Kidney tubule cell (primary cell): ENCODE results near the gene NRCAM.

ENCODE experiments used
- DNase-seq: peaks from one replicate; pipeline ENCODE4 v3.0.0-alpha.2; 2018; ENCODE audit warnings: low spot score

Gene NRCAM

DNA sequence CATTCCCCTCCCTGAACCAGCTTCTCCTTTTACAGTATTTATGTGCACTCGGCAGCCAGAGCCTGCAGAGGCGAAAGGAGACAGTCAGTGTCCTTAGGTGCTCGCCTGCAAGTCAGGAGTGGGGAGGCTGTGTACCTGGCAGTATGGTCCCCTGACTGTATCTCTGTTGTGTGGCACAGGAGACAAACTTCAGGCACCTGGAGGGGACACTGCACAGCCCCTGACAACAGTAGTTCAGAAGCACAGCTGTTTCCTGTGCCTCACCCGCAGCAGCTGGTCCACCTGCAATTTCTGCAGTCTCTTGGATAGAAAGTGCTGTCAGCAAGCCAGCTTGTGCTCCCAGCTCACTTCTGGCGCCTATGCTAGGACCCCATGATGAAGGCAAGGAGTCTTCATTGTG lies 252.7 kb downstream of the NRCAM start:
- DNase-seq = no peak

DNA sequence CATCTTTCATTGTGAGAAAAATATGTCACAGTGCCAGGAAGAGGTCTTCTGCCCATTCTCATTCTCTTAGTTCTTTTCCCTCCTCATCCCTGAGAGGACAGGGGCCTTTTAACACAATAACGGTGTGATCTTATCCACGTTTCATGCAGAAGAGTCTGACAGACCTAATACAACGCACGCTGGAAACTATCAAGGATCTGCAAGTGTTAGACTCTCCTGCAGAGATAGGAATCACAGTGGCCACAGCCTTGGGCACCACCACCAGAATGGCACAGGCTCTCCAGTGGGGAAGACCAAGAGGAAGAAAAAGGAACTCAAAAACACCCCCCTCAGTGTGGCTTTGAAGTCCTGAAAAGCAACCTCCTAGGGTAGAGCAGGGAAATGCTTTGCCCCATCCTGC lies 253.5 kb downstream of the NRCAM start:
- no peak for DNase-seq

DNA sequence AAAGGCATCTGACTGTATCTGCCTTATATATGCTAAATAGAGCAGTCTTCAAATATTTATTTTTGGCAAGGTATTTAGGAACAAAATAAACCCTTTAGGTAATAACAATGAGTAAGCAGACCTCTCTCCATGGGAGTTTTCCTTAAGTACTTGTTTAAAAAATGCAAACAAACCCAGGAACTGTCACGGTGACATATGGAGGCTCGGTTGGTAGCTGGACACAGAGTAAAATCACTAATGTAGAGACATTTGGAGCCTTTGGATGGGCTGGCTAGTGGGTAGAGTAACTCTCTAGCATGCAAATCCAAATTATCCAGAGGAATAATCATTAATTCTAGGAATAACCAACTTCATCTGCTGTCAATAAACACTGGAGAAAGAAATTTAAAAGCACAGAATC lies 254.5 kb downstream of the NRCAM start:
- no peak for DNase-seq

DNA sequence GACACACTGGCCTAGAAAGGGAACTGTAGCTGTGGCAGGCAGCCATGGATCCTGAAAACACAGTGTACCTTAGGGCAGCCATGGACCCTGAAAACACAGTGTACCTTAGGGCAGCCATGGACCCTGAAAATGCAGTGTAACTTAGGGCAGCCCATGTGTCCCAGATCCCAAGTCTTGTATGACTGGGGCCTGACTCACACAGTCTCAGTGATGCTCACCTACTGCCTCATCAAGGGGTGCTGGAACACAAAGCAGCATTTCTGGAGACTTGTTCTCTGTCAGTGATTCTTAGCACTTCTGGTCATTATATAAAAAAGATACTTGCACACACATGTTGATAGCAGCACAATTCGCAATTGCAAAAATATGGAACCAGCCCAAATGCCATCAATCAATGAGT lies 255.9 kb downstream of the NRCAM start:
- peak; percentile 56 for DNase-seq

DNA sequence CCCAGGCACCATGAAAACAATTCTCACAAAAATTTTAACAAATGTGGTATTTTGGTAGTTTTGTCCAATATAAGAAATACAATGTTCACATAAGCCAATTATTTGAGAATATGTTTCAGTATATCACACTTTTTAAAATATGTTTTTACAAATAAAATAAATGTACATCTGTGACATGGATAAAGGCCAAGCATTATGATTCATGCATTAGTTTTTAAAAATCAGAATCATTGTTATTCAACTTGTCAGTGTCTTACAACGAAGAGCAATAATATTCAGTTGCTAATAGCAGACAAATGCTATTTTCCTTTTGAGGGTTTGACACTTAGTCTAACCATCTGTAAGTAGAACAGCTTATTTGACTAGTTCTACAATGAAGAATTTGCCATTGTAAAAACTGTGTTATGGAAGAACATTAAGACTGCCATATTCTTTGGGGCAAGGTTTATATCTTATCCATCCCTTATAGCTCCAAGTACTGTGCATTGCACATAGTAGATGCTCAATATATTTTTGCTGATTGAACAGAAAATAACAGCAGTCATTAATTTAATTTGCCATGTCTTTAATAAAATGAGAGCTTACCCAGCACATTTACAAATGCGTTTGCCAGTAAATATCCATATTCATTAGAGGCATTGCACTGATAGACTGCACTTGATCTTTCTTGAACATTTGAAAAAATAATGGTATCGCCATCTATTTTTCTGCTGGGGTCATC lies 258.7 kb downstream of the NRCAM start:
- no peak for DNase-seq

DNA sequence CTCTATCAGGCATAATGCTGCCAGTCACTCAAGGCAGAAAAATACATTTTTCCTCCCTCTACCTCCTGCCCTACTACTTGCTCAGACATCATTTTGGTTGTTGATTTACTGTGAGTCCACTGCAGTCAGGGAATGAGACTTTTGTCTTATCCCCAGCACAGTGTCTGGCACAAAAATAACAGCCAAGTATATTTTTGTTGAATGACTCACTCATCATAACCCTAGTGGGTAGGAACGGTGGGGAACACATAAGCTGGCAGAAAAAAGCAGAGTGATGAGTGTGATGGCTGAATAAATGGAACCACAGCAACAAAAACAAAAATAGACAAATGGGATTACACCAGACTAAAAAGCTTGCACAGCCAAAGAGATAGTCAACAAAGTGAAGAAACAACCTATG lies 260.2 kb downstream of the NRCAM start:
- peak; percentile 76 for DNase-seq

DNA sequence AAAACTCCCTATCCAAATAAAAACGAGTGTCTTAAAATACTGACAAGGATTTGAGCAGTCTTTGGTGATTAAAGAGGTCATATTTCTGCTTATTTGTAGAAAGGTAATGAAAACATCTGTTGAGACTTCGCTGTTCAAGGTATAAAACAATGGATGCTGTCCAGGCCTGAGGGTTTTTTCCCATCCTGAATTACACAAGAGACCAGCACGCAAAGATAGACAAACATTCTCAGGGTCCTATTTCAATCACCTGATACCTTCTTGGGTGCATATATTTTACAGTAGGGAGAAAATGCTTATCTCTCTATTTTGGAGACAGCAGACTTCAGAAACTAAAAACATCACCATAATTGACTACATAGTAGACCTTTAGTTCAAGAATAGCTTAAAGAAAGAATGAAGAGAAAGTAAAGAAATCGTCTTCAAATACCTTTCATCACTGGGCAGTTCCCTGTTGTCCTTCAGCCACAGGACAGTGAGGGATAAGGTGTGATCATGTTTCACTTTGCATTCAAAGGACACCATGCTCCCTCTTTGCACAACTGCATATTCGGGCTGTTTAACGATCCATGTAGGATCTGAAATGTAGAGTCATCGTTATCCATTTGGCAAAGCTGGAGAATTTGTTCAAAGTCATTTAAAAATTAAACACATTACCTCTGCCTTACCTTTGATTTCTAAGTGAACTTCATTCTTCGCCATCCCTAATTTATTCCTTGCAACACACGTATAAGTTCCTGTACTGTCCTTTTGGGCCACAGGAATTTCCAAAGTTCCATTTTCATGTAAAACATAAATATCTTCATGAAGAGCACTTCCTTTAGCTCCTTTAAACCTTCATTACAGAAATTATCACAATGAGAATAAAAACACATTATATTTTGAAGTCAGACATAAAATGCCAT lies 262.4 kb downstream of the NRCAM start:
- peak; percentile 27 for DNase-seq

DNA sequence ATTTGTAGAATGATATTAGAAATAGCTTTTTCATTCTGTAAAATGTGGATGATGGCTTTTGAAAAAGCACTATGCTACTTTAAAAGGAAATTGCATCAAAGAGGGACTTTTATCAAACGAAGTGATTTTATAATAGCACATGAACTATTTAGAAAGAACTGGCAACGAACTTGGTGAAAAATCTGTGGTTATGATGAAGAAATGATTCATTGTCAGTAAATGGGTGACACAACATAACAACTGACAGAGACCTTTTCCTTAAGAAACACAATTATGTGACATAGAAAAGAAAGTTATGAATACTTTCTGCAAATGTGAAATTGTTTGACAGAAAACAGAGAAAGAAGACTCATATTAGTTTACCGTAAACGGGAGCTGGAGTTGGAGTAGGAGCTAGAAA lies 265.3 kb downstream of the NRCAM start:
- DNase-seq = no peak

DNA sequence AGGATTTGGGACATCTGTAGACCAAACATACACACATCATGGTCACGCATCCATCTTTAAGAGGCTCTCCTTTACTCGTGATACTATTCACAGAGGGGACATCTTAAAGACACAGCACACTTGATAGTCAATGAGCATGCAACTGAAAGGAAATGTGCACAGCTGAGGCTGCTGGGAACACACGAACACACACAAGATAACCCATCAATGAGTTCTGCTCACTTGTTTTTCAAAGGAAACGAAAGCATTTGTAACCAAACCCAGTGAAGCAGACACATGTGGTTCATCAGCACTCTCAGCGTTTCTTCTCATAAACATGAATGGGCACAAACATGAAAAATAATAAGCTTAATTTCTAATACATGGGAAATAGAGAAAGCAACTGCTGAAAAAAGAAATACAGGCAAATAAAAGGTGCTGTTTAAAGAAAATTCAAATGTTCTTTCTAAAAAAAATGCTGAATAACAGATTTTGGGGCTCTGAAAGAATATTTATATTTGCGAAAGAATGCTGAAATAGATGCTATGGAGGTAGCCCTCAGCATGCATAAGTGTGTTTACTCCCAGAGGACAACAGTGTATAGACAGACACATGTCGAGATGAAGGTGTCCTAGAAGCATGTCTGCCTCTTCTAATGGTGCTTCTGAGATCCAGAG lies 266.4 kb downstream of the NRCAM start:
- no peak for DNase-seq

DNA sequence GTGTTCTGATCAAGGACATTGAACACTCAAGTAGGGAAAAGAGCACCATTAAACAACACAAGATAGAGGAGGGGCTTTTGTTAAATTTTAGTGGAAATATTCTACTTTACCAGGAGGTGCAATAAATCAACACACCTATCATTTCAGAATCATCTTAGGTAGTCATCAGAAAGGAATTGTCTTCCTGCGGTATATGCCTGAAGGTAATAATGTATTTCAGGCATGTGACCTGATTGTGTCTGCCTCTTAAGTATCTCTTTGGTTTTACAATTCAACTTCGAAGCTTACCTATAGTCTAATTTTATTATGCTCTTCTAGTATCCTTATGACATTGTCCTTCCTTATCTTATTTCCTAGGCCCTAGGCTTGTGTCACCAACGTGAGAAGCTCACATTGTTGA lies 267.5 kb downstream of the NRCAM start:
- DNase-seq = no peak

DNA sequence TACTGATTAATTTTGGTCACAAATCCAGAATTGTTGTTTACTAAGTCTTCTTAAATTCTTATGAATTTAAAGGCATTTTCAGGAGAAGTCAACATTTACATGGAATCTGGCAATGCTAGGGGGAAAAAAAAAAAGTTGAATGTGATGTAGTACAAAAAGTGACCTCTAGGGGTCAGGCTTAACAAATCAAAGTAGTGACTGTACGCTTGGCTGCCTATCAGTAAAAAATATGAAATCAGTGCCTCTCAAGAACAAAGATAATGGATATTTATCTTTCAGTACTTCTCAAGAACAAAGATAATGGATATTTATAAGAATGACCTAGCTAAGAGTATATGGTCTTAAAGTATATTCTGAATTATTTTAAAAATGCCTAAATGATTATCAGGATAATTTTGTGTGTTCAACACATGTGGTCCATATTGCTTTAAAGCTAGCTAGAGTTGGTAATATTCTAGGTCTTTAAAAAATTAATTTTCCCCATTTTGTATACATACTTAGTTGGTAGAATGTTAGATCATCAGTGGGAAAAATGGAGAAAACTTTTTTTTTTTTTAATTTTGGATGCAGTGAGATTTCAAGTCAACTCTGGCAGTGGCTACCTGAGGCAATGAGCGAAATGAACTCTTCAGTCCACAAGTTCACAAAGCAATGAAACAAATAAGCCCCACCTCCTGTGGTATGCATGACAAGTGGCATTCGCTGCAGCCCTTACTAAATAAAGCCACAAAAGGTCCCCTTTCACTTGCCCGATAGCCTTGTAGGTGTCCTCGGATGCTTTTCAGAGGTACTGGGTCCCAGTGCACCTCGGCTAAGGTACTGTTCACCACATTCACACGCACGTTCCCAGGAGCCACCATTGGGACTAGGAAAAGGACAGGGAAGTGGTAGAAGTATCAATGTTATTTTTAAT lies 274.9 kb downstream of the NRCAM start:
- DNase-seq = peak; percentile 63

DNA sequence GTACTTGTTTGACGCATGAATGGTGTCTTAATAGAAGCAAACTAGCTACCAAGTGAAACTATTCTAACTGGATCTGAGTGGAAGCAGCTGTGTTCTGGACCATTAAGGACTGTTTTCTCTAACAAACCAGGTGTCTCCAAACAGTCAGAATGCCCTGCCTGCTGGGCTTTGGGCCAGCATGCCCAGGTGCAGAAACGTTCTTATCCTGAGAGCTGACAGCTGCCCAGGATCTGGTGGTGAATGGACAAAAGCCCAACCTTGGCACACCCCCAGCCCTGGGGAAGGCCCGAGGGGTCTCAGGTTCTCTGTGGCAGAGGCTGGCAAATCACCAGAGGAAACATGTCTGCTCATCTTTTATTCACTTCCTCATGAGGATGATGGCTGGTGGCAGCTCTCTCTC lies 277.8 kb downstream of the NRCAM start:
- no peak for DNase-seq

DNA sequence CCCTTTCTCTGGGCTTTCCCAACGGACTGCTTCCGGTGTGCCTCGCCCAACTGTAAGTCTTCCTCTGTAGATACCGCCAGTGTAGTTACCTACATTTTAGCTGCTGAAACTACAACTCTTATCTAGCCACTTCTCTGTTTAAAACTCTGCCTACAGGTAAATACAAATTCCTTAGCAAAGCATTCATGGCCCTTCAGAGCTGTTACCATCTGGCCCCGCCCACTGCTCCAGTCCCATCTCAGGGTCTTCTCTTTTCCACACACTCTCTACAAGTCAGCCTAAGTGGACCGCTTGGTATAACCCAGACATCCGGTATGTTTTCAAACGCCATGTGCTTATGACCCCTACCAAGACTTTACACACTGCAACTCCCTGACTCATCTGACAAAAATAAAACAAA lies 285.1 kb downstream of the NRCAM start:
- no peak for DNase-seq

DNA sequence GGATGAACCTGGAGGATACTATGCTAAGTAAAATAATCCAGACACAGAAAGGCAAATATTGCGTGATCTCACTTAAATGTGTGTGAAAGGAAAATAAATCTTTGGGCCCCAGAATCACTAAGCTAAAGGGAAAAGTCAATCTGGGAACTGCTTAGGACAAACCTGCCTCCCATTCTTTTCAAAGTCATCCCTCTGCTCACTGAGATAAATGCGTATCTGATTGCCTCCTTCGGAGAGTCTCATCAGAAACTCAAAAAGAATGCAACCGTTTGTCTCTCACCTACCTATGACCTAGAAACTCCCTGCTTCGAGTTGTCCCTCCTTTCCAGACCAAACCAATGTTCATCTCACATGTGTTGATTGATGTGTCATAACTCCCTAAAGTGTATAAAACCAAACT lies 286.0 kb downstream of the NRCAM start:
- no peak for DNase-seq

DNA sequence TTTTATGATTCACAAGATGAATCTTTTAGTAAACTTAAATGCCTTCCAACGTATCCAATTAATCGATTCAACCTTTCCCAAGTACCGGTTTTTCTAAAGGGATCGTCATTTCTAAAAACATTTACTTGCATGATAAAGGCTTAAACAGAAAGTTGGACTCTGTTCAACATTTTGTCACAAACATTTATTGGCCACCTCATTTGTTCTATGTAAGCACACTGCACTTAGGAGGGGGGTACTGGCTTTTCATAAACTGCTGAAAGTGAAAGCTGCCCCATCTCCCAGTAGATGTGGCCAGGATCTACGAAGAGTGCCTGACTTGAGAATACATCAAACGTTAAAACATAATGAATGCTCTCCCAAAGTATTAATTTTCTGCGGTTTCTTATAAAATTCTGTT lies 288.8 kb downstream of the NRCAM start:
- no peak for DNase-seq

DNA sequence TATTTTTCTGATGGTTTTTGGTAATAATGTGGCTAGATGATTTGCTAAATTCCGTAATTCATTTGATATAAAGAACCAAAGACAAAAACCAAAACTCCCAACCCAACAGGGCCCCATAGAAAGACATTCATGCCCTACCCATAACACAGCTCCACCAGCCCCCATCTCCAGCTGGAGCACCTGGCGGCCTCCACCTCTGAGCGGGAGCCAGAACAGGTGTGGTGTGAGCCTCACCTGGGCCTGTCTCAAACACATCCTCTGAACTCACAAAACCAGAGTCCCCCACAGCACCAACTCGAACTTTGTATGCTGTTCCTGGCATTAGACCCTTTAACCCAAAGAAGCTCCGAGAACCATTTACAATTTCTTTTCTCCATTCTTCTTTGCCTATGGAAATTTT lies 289.5 kb downstream of the NRCAM start:
- no peak for DNase-seq

DNA sequence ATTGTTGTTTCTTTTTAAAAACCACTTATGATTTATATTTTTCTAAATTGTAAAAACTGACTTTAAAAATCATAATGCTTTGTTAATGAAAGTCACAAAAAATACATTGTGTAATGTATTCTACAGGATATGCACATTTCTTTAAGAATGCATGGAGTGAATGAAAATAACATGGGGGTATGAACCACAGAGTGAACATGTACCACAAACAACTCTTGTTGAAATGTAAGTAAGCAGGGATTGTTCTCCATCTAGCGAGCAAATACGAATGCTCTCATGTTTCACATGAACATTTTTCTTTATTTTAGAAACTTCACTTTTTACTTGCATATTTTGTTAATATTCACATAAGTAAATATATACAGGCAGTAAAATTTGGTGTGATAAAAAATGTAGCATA lies 290.5 kb downstream of the NRCAM start:
- no peak for DNase-seq

DNA sequence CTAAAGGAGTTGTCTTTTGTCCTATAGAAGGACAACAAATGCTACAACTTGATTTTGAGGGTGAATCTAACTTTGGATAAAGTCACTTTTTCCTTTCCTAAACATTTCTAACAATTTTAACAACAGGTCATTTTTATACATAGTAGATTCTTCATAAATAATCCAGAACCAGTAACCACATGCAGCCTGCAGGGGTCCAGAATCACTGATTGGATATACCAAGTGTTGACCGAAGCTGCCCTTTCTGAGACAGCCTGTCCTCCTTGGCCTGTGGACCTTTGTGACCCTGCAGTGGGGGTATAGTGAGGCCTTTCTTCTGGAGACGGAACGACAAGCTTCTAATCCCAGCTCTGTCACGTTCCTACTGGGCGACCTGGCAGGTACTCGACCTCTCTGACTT lies 291.3 kb downstream of the NRCAM start:
- DNase-seq = peak; percentile 3

DNA sequence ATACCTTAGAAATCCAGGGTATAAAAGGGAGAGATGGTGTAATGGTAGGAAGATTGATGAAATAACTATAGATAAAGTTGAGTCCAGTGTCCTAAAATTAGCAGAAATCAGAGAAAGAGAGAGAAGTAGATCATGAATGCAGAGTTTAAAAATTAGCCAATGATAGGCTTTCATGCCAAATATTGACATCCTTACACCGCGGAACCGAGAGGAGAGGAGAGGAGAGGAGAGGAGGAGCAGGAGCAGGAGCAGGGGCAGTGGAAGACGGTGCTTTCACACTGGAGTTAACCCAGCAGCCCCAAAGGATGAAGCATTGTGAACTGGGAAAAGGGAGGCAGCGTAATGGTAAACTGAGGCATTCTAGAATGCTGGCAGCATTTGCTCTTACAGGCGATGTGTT lies 291.9 kb downstream of the NRCAM start:
- DNase-seq = no peak

DNA sequence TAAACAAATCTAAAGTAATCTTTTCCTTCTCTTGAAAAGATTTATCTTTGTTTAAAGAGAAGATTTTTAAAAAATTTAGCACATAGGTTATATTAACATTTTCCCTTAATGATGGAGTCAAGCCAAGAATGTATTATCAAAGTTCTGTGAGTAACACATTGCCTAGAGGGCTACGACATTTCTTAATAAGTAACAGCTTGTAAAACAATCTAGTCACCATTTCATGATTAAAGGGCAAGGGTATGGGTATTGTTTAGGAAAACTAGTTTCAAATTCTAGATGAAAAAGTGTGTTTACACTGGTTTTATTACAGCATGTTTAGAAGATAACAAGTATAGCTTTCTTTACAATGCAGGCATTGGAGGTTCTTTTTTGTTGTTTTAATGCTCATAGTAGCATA lies 297.5 kb downstream of the NRCAM start:
- peak; percentile 58 for DNase-seq

DNA sequence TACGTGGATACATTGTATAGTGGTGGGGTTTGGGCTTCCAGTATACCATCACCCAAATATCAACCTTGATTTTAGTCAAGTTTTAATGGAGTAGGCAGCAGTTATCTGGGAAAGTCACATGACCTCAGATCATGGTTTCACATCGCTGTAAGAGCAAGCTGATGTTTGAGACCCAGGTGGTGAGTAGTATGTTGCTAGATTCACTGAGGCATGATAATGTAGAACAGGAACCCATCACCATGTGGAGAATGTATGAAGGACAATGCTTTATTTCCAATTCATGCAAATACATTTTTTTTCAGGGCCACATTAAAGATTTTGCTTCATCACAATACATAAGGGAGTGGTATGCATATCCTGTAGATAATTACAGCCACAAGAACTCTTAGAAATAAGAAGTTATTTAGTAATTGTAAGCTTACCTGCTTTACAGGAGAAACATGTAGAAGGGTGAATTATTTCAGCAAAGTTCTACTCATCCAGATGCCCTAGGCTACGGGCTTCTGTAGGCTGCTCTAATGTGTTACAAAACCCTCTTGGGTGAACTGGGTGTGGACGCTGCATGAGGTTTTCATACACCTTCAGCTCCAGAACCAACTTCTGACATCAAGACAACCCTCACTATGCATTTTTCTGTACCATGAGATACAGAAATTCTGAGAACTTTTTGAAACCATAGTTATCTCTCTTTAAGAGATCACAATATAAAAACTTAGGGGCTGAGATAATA lies 298.5 kb downstream of the NRCAM start:
- no peak for DNase-seq
